Naive thymus-derived CD8-positive, alpha-beta T cell (primary cell): Measurements from ENCODE around the gene OSGEP. TPM values are rescaled to one million over a fixed set of nuclear protein-coding genes. Genes with fewer than 3 reads are reported as not detected.

Experiments used
- ATAC-seq, 2 donors: fragments of 150-1000 bp; cut with Tn5 transposase in 1 of 2; sonication (Bioruptor Pico), chemical (Tn5 transposase) in 1 of 2; 1 replicate in 1 of 2; 2 replicates in 1 of 2; pipeline ENCODE4 v1.10.0; 2021; ENCODE audit warnings: mild to moderate bottlenecking in 2 of 2, moderate library complexity in 2 of 2
- POLR2A ChIA-PET: fragments of 350-600 bp; sonication (Branson Sonifier 250); formaldehyde crosslinking; loops from one replicate; lab custom pipeline; 2021; ENCODE audit warnings: antibody characterized with exemption; lab: Charles Lee
- DNase-seq, 10 donors: peaks; one replicate each; pipeline versions ENCODE4 v3.0.0 to v3.0.0-alpha.2; 2020 to 2022
- H3K27ac Mint-ChIP-seq, 10 donors: one replicate each; pipeline ENCODE4 v1.8.0; 2020 to 2022; ENCODE audit warnings: mild to moderate bottlenecking in 10 of 10, mixed read lengths in 10 of 10, moderate library complexity in 4 of 10, inconsistent platforms in 1 of 10
- H3K27me3 Mint-ChIP-seq, 5 donors: one replicate each; pipeline ENCODE4 v1.8.0; 2021 to 2022; ENCODE audit warnings: mixed read lengths in 5 of 5
- H3K36me3 Mint-ChIP-seq, 3 donors: one replicate each; pipeline ENCODE4 v1.8.0; 2020 to 2022; ENCODE audit warnings: mixed read lengths in 3 of 3, mild to moderate bottlenecking in 2 of 3, inconsistent platforms in 1 of 3
- H3K4me1 Mint-ChIP-seq, 4 donors: one replicate each; pipeline ENCODE4 v1.8.0; 2021 to 2022; ENCODE audit warnings: mixed read lengths in 4 of 4
- H3K4me3 Mint-ChIP-seq, 10 donors: one replicate each; pipeline ENCODE4 v1.8.0; 2020 to 2022; ENCODE audit warnings: mild to moderate bottlenecking in 10 of 10, mixed read lengths in 10 of 10, moderate library complexity in 6 of 10, inconsistent platforms in 1 of 10
- H3K9me3 Mint-ChIP-seq, 9 donors: one replicate each; pipeline ENCODE4 v1.8.0; 2020 to 2022; ENCODE audit warnings: mixed read lengths in 9 of 9, mild to moderate bottlenecking in 3 of 9, inconsistent platforms in 1 of 9, moderate library complexity in 1 of 9
- polyA plus RNA-seq, 3 donors: library from polyadenylated mRNA; unstranded; fragments of 300-500 nt; fragmentation: Illumina TruSeq; gene quantifications; one replicate each; pipeline ENCODE4 v1.2.3, GENCODE V29; 2021
- total RNA-seq, 8 experiments: library from RNA in 2 of 8; stranded (reverse) in 2 of 8; gene quantifications; one replicate each; pipeline ENCODE4 v1.2.3 and lab custom pipeline; 2021 to 2026

Gene OSGEP
- total RNA-seq (10 to 100 TPM; 82.5 to 89.2 TPM), polyA plus RNA-seq (10 to 100 TPM; 38.8 to 43.3 (median 42.0) TPM), total RNA-seq (lab: John Stamatoyannopoulos, UW) (89.0 to 132 (median 105) reads per million in 6 experiments)

DNA sequence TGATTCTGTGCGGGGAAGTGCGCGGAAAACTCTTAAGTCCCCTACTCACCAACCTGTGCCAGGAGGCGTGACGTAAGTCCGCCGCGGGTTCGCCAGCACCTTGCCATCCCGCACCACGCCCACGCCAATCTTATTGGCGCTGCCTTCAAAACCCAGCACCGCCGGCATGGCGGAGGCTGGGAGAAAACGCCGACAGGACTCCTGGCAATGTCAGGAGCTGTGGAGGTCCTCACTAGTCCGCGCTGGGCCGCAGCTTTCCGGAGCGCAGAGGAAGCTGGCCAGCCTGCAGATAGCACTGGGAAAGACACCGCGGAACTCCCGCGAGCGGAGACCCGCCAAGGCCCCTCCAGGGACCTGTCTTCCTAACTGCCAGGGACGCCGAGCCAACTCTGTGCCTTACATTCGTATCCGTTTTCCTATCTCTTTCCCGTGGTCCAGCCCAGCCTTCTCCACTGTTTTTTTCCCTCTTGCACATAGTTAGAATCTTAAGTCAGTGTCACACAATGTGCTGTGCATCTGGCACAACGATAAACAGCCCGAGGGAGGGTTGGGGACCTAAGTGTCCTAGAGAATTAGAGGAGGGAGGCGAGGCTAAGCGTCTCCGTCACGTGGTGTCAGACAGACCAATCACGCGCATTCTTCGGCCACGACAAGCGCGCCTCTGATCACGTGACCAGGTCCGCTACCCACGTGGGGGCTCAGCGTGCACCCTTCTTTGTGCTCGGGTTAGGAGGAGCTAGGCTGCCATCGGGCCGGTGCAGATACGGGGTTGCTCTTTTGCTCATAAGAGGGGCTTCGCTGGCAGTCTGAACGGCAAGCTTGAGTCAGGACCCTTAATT, at the start of gene OSGEP, which contains the start of gene APEX1:
Gene OSGEP, minus strand, starts transcription at position 297 of the 839 bp plus-strand sequence. Its CDS starts 129 bp downstream, at position 168.
Gene APEX1, plus strand, starts transcription at position 711 of the 839 bp plus-strand sequence. CDS start 420 bp downstream, outside the sequence.
- POLR2A ChIA-PET: interaction anchor here (0.6 to 3.3 kb wide), 18 partner anchors 10 to 229 kb away, joined by 3 to 44 read pairs (median 7); partner anchors contain the start of genes PARP2, PNP, RNASE4 and TEP1
- peak; percentile 87 to 99 (median 98) for DNase-seq
- H3K27ac Mint-ChIP-seq: peak within 1 kb of the TSS in 2 of 10 donors; percentile 9 to 59
- peaks cover 15 to 34% (median 26%) of the 10 kb centered on the region in 4 donors for H3K4me1 Mint-ChIP-seq
- H3K27me3 Mint-ChIP-seq: no peaks in the 10 kb centered on the region
- peaks cover 0 to 35% (median 17%) of the 10 kb centered on the region in 3 donors for H3K36me3 Mint-ChIP-seq
- peak within 1 kb of the TSS in 4 of 10 donors; percentile 4 to 30 (median 12) for H3K4me3 Mint-ChIP-seq
- peak; percentile 82 to 83 for ATAC-seq
- H3K9me3 Mint-ChIP-seq: no peaks in the 10 kb centered on the region

GRCh38 chr14:20503898-20504297, 49.3 kb upstream of the OSGEP start:
- POLR2A ChIA-PET: no interaction called here
- H3K36me3 Mint-ChIP-seq: peaks cover 0 to 3% (median 0%) of the 10 kb centered on the region in 3 donors
- peak overlapping the region in 3 of 10 donors; percentile 21 to 50 (median 31) for H3K27ac Mint-ChIP-seq
- no peak overlapping the region for H3K4me3 Mint-ChIP-seq
- peaks cover 0 to 1% (median 0%) of the 10 kb centered on the region in 5 donors for H3K27me3 Mint-ChIP-seq
- peaks cover 7 to 19% (median 9%) of the 10 kb centered on the region in 4 donors for H3K4me1 Mint-ChIP-seq
- DNase-seq: no peak
- no peak for ATAC-seq
- H3K9me3 Mint-ChIP-seq: no peaks in the 10 kb centered on the region

DNA sequence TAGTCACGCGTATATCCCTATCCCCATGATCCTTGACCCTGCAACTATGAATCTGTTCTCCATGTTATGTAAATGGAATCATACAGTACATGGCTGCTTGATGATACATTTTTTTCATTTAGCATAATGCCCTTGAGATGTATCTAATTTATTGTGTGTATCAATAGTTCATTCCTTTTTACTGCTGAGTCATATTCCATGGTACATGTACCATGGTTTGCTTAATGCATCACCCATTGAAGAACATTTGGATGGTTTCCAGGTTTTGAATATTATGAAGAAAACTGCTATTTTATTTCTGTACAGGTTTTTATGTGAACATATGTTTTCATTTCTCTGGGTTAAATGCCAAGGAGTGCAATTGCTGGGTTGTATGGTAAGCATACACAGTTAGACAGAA, 46.7 kb upstream of the OSGEP start:
- POLR2A ChIA-PET: no interaction called here
- no peak for ATAC-seq
- H3K9me3 Mint-ChIP-seq: no peaks in the 10 kb centered on the region

GRCh38 chr14:20499881-20500280, 45.3 kb upstream of the OSGEP start:
- Mint-ChIP-seq H3K9me3 (no peaks in the 10 kb centered on the region), H3K27me3 (peaks cover 0 to 1% (median 0%) of the 10 kb centered on the region in 5 donors), H3K36me3 (peaks cover 0 to 3% (median 0%) of the 10 kb centered on the region in 3 donors), H3K4me3 (no peak overlapping the region), H3K4me1 (peaks cover 21 to 42% (median 22%) of the 10 kb centered on the region in 4 donors), H3K27ac (no peak overlapping the region)
- DNase-seq (no peak), ATAC-seq (no peak)
- POLR2A ChIA-PET: no interaction called here

More for the DNA sequence above, 46.7 kb upstream of the OSGEP start:
- peaks cover 0 to 3% (median 0%) of the 10 kb centered on the region in 3 donors for H3K36me3 Mint-ChIP-seq
- DNase-seq: no peak
- H3K4me1 Mint-ChIP-seq: peaks cover 9 to 29% (median 11%) of the 10 kb centered on the region in 4 donors
- H3K27ac Mint-ChIP-seq: no peak overlapping the region
- no peaks in the 10 kb centered on the region for H3K27me3 Mint-ChIP-seq
- H3K4me3 Mint-ChIP-seq: no peak overlapping the region

DNA sequence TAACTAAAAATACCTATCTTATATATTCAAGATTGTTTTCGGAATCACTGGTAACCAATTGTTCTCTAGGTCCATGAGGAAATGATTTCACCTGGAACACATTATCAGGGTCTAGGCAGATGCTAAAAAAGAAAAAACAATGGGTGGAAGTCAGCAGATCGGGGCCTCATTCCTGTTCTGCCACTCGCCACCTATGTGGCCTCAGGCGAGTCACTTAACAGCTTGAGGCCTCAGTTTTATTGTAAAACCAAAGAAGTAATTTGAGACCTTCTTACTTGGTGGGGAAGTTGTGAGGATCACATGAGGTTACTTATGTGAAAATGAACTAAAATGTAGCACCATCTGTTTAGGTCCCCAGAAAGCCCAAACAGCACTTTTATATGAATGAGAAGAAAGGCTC, 44.5 kb upstream of the OSGEP start:
- POLR2A ChIA-PET: interaction anchor here (1.0 to 1.3 kb wide), 2 partner anchors 38 to 44 kb away, joined by 3 read pairs; partner anchors contain the start of genes APEX1 and PIP4P1
- H3K4me3 Mint-ChIP-seq: no peak overlapping the region
- peaks cover 0 to 3% (median 0%) of the 10 kb centered on the region in 3 donors for H3K36me3 Mint-ChIP-seq
- H3K4me1 Mint-ChIP-seq: peaks cover 21 to 44% (median 23%) of the 10 kb centered on the region in 4 donors
- no peaks in the 10 kb centered on the region for H3K9me3 Mint-ChIP-seq
- peaks cover 0 to 1% (median 0%) of the 10 kb centered on the region in 5 donors for H3K27me3 Mint-ChIP-seq
- ATAC-seq (no peak), DNase-seq (no peak)
- H3K27ac Mint-ChIP-seq: no peak overlapping the region

- Mint-ChIP-seq H3K4me3 (no peak overlapping the region), H3K9me3 (no peaks in the 10 kb centered on the region), H3K36me3 (no peaks in the 10 kb centered on the region), H3K4me1 (peaks cover 19 to 43% (median 21%) of the 10 kb centered on the region in 4 donors), H3K27ac (peak overlapping the region in 2 of 10 donors; percentile 39 to 67), H3K27me3 (peaks cover 0 to 1% (median 0%) of the 10 kb centered on the region in 5 donors)
- POLR2A ChIA-PET: interaction anchor here (0.6 to 1.3 kb wide), 3 partner anchors 17 to 43 kb away, joined by 3 to 8 read pairs (median 3); partner anchors contain the start of genes APEX1 and PIP4P1
- ATAC-seq (no peak), DNase-seq (no peak)
These were observed 44.0 kb upstream of the OSGEP start for GRCh38 chr14:20498622-20499021.

DNA sequence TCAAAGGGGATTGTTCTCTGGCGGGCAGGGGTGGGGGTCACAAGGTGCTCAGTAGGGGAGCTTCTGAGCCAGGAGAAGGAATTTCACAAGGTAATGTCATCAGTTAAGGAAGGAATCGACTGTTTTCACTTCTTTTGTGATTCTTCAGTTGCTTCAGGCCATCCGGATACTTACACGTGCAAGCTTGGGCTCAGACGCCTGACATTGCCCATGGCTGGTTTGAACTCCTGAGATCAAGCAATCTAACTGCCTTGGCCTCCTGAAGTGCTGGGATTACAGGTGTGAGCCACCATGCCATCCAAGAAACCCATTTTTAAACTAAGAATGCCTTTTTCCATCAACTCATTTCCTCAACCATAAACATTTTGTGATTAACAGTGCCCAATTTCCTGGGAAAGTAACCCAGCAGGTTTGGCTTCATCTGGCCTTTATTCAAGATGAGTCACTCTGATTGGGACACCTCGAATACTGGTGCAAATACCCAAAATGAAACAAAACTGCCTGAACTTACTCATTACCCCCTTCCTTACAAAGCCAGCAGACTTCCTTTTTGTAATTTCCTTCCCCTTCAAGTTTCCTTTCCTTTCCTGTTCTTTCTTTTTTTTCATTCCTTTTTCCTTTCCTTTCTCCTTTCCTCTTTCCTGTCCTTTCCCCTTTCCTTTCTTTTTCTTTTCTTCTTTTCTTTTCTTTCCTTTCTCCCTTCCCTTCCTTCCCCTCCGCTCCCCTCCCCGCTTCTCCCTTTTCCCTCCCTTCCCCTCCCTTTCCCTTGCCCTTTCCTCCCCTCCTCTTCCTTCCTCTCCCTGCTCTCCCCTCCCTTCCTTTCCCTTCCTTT, 40.5 kb upstream of the OSGEP start:
- Mint-ChIP-seq H3K9me3 (no peaks in the 10 kb centered on the region), H3K4me3 (no peak overlapping the region), H3K27ac (peak overlapping the region in 2 of 10 donors; percentile 46 to 93), H3K36me3 (no peaks in the 10 kb centered on the region), H3K4me1 (peaks cover 30 to 71% (median 40%) of the 10 kb centered on the region in 4 donors), H3K27me3 (peaks cover 0 to 1% (median 0%) of the 10 kb centered on the region in 5 donors)
- POLR2A ChIA-PET: interaction anchor here (1.3 kb wide), 1 partner anchor 25 kb away, joined by 4 read pairs; no protein-coding TSS in a partner anchor
- no peak for ATAC-seq
- DNase-seq: no peak

DNA sequence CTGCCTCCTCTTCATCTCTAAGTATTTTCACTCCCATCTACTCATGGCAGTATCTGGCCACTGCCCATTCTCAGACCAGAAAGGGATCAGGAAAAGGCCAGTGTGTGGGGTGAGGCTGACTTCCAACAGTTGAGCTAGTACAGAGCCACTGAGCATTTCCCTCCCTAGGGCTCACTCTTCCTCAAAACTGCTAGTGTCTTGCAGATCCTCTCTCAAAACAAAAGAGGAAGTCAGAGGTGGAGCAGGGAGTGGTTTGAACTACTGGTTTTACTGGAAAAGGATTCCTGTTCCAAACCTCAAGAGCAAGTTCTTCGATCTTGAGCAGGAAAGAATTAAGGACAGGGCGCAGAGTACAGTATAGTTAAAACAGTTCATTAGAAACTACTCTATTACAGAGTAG, 39.0 kb upstream of the OSGEP start:
- peaks cover 0 to 1% (median 0%) of the 10 kb centered on the region in 5 donors for H3K27me3 Mint-ChIP-seq
- H3K27ac Mint-ChIP-seq: peak overlapping the region in 6 of 10 donors; percentile 22 to 78 (median 62)
- peak overlapping the region in 1 of 10 donors; percentile 40 for H3K4me3 Mint-ChIP-seq
- ATAC-seq (no peak), DNase-seq (no peak)
- peaks cover 33 to 74% (median 53%) of the 10 kb centered on the region in 4 donors for H3K4me1 Mint-ChIP-seq
- H3K9me3 Mint-ChIP-seq: no peaks in the 10 kb centered on the region
- POLR2A ChIA-PET: no interaction called here
- H3K36me3 Mint-ChIP-seq: no peaks in the 10 kb centered on the region

DNA sequence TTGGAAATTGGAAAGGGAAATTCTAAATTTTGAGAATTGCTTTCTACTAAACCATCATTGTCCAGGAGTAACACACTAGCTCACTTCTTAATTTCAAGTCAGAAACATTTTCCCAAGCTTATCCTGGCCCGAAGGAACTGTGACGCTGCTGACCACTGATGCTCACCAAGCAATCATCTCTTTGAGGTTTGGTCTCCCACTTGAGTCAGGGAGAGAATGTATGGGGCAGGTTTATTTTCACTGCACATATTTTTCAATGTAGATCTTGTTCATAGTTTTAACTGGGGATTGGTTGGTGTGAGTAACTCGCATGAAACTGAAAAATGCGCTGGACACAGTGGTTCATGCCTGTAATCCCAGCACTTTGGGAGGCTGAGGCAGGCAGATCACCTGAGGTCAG, 37.9 kb upstream of the OSGEP start:
- POLR2A ChIA-PET: no interaction called here
- Mint-ChIP-seq H3K27ac (peak overlapping the region in 6 of 10 donors; percentile 12 to 84 (median 50)), H3K27me3 (peaks cover 0 to 1% (median 0%) of the 10 kb centered on the region in 5 donors), H3K9me3 (no peaks in the 10 kb centered on the region), H3K4me1 (peaks cover 38 to 82% (median 63%) of the 10 kb centered on the region in 4 donors), H3K4me3 (no peak overlapping the region), H3K36me3 (no peaks in the 10 kb centered on the region)
- ATAC-seq (no peak), DNase-seq (no peak)

DNA sequence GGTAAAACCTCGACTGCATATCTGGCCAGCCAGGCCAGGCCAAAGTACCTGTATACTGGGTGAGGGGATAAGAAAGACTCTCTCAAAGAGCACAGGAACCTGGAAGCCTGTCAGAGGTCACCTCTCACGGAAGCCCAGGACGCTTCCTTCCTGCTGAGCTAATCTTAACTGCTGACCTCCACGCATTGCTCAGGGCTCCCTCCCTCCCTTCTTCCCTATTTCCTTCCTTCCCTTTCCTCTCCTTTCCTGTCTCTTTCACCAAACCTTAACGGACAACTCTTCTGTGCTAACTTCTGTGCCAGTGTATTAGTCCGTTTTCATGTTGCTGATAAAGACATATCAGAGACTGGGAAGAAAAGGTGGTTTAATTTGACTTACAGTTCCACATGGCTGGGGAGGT, 36.0 kb upstream of the OSGEP start:
- H3K27ac Mint-ChIP-seq: peak overlapping the region; percentile 47 to 95 (median 88)
- H3K4me1 Mint-ChIP-seq: peaks cover 44 to 86% (median 72%) of the 10 kb centered on the region in 4 donors
- POLR2A ChIA-PET: interaction anchor here (0.6 to 4.2 kb wide), 6 partner anchors 21 to 147 kb away, joined by 3 to 23 read pairs (median 4); partner anchors contain the start of genes PARP2, PIP4P1 and PNP
- no peak for ATAC-seq
- no peaks in the 10 kb centered on the region for H3K36me3 Mint-ChIP-seq
- peaks cover 0 to under 1% (median 0%) of the 10 kb centered on the region in 5 donors for H3K27me3 Mint-ChIP-seq
- H3K9me3 Mint-ChIP-seq: peaks cover 0 to 3% (median 0%) of the 10 kb centered on the region in 9 donors
- H3K4me3 Mint-ChIP-seq: peak overlapping the region; percentile 20 to 84 (median 62)
- no peak for DNase-seq

DNA sequence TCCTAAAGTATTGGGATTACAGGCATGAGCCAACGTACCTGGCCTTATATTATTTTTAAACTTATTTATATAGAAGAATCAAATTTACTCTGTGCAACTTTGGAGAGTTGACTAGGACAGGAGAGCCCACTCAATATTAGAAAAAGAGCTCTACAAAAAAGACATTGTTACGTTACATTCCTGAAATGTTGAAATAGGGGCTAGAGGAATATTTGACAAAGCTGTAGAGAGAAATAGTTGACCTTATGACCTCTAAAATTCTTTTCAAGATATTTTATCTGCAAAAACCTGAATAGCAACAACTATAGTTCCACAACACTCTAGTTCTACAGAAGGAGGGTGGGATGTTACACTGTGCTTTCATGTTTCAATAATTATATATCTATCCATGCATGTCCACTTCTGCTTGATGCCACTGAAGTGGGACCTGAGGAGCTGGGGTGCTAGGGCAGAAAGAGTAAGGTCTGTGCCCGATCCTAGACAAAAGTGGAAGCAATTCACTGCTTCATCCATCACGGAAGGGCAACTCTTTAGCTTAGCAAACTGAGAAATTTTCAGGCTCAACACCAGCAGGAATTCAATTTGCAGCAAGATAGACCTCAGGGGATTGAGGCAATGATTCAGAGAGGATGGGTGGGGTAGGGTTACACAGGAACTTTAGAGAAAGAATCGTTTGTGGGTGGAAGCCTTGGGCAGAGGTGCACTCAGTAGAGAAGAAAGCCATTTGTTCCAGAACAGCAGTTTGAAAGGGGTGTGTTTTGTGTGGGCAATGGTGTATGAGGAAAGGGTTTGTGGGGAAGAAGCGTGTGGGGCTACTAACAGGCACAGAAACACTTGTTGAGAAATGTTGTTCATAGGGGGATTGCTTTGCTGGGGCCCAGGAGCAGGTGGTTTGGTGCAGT, 34.7 kb upstream of the OSGEP start:
- peaks cover 0 to 3% (median 0%) of the 10 kb centered on the region in 9 donors for H3K9me3 Mint-ChIP-seq
- POLR2A ChIA-PET: interaction anchor here (0.8 to 4.2 kb wide), 9 partner anchors 9 to 124 kb away, joined by 3 to 23 read pairs (median 4); partner anchors contain the start of genes APEX1, OSGEP, PIP4P1 and PNP
- DNase-seq (peak in 4 of 10 donors; percentile 17 to 45 (median 28)), ATAC-seq (peak; percentile 79 to 89)
- peak overlapping the region; percentile 36 to 84 (median 76) for H3K4me3 Mint-ChIP-seq
- no peaks in the 10 kb centered on the region for H3K27me3 Mint-ChIP-seq
- H3K27ac Mint-ChIP-seq: peak overlapping the region; percentile 47 to 95 (median 86)
- H3K36me3 Mint-ChIP-seq: no peaks in the 10 kb centered on the region
- peaks cover 42 to 86% (median 72%) of the 10 kb centered on the region in 4 donors for H3K4me1 Mint-ChIP-seq
